SU-DHL-6 (cell line): ENCODE results near the gene YES1.
"Not testable (repeated sequence)": the region's sequence is repeated elsewhere in the genome, so short reads cannot be mapped to it uniquely, and the experiment has no call there.

Experiments used
- H2AFZ ChIP-seq: fragments of 200-600 bp; sonication (generic); 2 replicates; pipeline ENCODE4 v1.6.1; 2014; ENCODE audit warnings: low read depth, mild to moderate bottlenecking, moderate library complexity, mixed read lengths, antibody characterized with exemption, low read length; ENCODE audit not compliant: severe bottlenecking
- H3F3A ChIP-seq: fragments of 200-600 bp; shearing (Covaris generic); 2 replicates; pipeline ENCODE4 v1.6.0; 2016; ENCODE audit warnings: antibody characterized with exemption, mild to moderate bottlenecking; ENCODE audit not compliant: insufficient read depth
- H3K27ac ChIP-seq: fragments of 200-600 bp; sonication (generic); 2 replicates; pipeline ENCODE4 v1.5.1; 2016; ENCODE audit warnings: low read depth, mild to moderate bottlenecking, low read length, moderate library complexity, mixed read lengths
- H3K27me3 ChIP-seq: fragments of 200-600 bp; sonication (generic), shearing (Covaris generic); 2 replicates; pipeline ENCODE4 v1.6.0; 2014; ENCODE audit warnings: mild to moderate bottlenecking, low read length
- H3K36me3 ChIP-seq: fragments of 200-600 bp; sonication (generic); 2 replicates; pipeline ENCODE4 v1.6.1; 2014; ENCODE audit warnings: mild to moderate bottlenecking, low read length, mixed read lengths
- H3K4me2 ChIP-seq: fragments of 300-600, 200-600 bp; shearing (Covaris generic), sonication (generic); 2 replicates; pipeline ENCODE4 v1.6.0; 2014; ENCODE audit warnings: low read length, low read depth, mild to moderate bottlenecking; ENCODE audit not compliant: poor library complexity, severe bottlenecking
- H3K4me3 ChIP-seq: fragments of 200-600 bp; sonication (generic); 2 replicates; pipeline ENCODE4 v1.5.1; 2014; ENCODE audit warnings: antibody characterized with exemption, low read length, mild to moderate bottlenecking, mixed read lengths; ENCODE audit not compliant: insufficient read depth, poor library complexity, severe bottlenecking
- H3K79me2 ChIP-seq: fragments of 200-600 bp; sonication (generic); 2 replicates; pipeline ENCODE4 v1.6.1; 2014; ENCODE audit warnings: mild to moderate bottlenecking, low read length, moderate library complexity; ENCODE audit not compliant: insufficient read depth
- H3K9ac ChIP-seq: fragments of 200-600 bp; sonication (generic); 2 replicates; pipeline ENCODE4 v1.7.0; 2014; ENCODE audit warnings: mild to moderate bottlenecking, low read length
- H3K9me2 ChIP-seq: fragments of 200-600 bp; sonication (generic); replicated peaks from 2 replicates; pipeline ENCODE4 v1.6.1; 2014; ENCODE audit warnings: low read length; ENCODE audit not compliant: insufficient read depth
- H3K9me3 ChIP-seq: fragments of 200-600 bp; sonication (generic); 2 replicates; pipeline ENCODE4 v1.6.1; 2014; ENCODE audit warnings: low read length, mixed read lengths; ENCODE audit not compliant: insufficient read depth
- H4K20me1 ChIP-seq: fragments of 200-600 bp; sonication (generic); 2 replicates; pipeline ENCODE4 v1.6.1; 2014; ENCODE audit warnings: low read depth, mild to moderate bottlenecking, antibody characterized with exemption, low read length, moderate library complexity, mixed read lengths
- EZH2phosphoT487 ChIP-seq: fragments of 200-600 bp; sonication (generic), shearing (Covaris generic); conservative IDR thresholded peaks from 2 replicates; pipeline ENCODE4 v1.6.1; 2018; ENCODE audit warnings: mild to moderate bottlenecking, antibody characterized with exemption, low read length, moderate library complexity, mixed read lengths
- TF ChIP-seq, protein P1 (sequence below): fragments of 200-600 bp; sonication (generic); IDR thresholded peaks from one replicate; pipeline ENCODE4 v1.5.1; 2017; ENCODE audit warnings: antibody characterized with exemption, mild to moderate bottlenecking, low read length, moderate library complexity; ENCODE audit not compliant: insufficient read depth, poor library complexity, severe bottlenecking

The YES1 gene

GRCh38 chr18:731185-731584, 80.9 kb downstream of the YES1 start:
- TF ChIP-seq, protein P1, sequence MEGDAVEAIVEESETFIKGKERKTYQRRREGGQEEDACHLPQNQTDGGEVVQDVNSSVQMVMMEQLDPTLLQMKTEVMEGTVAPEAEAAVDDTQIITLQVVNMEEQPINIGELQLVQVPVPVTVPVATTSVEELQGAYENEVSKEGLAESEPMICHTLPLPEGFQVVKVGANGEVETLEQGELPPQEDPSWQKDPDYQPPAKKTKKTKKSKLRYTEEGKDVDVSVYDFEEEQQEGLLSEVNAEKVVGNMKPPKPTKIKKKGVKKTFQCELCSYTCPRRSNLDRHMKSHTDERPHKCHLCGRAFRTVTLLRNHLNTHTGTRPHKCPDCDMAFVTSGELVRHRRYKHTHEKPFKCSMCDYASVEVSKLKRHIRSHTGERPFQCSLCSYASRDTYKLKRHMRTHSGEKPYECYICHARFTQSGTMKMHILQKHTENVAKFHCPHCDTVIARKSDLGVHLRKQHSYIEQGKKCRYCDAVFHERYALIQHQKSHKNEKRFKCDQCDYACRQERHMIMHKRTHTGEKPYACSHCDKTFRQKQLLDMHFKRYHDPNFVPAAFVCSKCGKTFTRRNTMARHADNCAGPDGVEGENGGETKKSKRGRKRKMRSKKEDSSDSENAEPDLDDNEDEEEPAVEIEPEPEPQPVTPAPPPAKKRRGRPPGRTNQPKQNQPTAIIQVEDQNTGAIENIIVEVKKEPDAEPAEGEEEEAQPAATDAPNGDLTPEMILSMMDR: no peak
- no peak for TF ChIP-seq EZH2phosphoT487
- H3F3A ChIP-seq: no peaks in the 10 kb centered on the region
- H4K20me1 ChIP-seq: no peaks in the 10 kb centered on the region
- H3K9me2 ChIP-seq: no peaks in the 10 kb centered on the region
- no peak overlapping the region for H3K4me2 ChIP-seq
- no peak overlapping the region for H3K27ac ChIP-seq
- no peak overlapping the region for H3K4me3 ChIP-seq
- H2AFZ ChIP-seq: no peak overlapping the region
- no peaks in the 10 kb centered on the region for H3K9me3 ChIP-seq
- H3K36me3 ChIP-seq: no peaks in the 10 kb centered on the region
- H3K79me2 ChIP-seq: no peaks in the 10 kb centered on the region
- H3K9ac ChIP-seq: no peak overlapping the region
- H3K27me3 ChIP-seq: no peaks in the 10 kb centered on the region

GRCh38 chr18:730692-731091, 81.3 kb downstream of the YES1 start:
- Histone ChIP-seq H3K36me3 (no peaks in the 10 kb centered on the region), H3K4me2 (no peak overlapping the region), H3K9me2 (no peaks in the 10 kb centered on the region), H3K9ac (no peak overlapping the region), H3K27me3 (no peaks in the 10 kb centered on the region), H3K9me3 (no peaks in the 10 kb centered on the region), H4K20me1 (no peaks in the 10 kb centered on the region), H3F3A (no peaks in the 10 kb centered on the region), H3K27ac (no peak overlapping the region), H3K79me2 (no peaks in the 10 kb centered on the region), H2AFZ (no peak overlapping the region), H3K4me3 (no peak overlapping the region)
- TF ChIP-seq, protein P1: no peak
- TF ChIP-seq EZH2phosphoT487: no peak

DNA sequence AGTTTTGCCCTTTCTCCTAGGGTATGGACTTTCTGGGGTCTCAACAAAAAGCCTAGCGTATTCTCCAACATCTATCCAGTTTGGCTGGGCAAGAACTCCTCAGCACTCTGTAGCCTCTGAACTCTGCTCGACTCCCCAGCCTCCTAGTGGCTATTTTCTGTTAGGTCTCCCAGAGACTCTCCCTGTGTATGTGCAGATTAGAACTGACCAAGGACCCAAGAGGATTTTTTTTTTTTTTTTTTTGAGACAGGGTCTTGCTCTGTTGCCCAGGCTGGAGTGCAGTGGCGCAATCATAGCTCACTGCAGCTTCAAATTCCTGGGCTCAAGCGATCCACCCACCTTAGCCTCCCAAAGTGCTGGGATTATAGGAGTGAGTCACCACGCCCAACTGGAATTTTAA, 81.9 kb downstream of the YES1 start:
- H3K27me3 ChIP-seq, H3K27ac ChIP-seq, H3K36me3 ChIP-seq, H3F3A ChIP-seq, H3K9me3 ChIP-seq, H2AFZ ChIP-seq, H4K20me1 ChIP-seq, H3K9ac ChIP-seq, H3K4me2 ChIP-seq, H3K79me2 ChIP-seq, H3K9me2 ChIP-seq, H3K4me3 ChIP-seq: not testable (repeated sequence)

DNA sequence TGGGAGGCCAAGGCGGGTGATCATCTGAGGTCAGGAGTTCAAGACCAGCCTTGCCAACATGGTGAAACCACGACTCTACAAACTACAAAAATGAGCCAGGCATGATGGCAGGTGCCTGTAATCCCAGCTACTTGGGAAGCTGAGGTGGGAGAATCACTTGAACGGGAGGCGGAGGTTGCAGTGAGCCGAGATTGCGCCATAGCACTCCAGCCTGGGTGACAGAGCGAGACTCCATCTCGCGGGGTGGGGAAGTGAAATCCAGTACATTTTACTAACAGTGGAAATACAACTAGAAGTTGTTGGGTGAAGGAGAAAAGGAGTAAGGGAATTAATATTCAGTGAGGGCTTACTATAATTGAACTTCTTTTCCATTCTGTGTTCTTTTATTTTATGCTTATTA, 86.4 kb downstream of the YES1 start:
- no peak overlapping the region for H2AFZ ChIP-seq
- no peaks in the 10 kb centered on the region for H3K36me3 ChIP-seq
- H3K4me2 ChIP-seq: no peak overlapping the region
- no peaks in the 10 kb centered on the region for H3K79me2 ChIP-seq
- no peaks in the 10 kb centered on the region for H4K20me1 ChIP-seq
- no peak overlapping the region for H3K4me3 ChIP-seq
- no peak overlapping the region for H3K9ac ChIP-seq
- H3K27me3 ChIP-seq: no peaks in the 10 kb centered on the region
- H3F3A ChIP-seq: no peaks in the 10 kb centered on the region
- H3K9me2 ChIP-seq: no peaks in the 10 kb centered on the region
- H3K9me3 ChIP-seq: no peaks in the 10 kb centered on the region
- H3K27ac ChIP-seq: no peak overlapping the region
- TF ChIP-seq, protein P1: no peak
- TF ChIP-seq EZH2phosphoT487: no peak
